Endothelial cell of umbilical vein (primary cell): ENCODE measurements around the gene RBM8A. TPM values are rescaled to one million over a fixed set of nuclear protein-coding genes. Genes with fewer than 3 reads are reported as not detected.

Experiments used
- BruUV-seq: library from RNA; stranded (reverse); fragments of 400-500 nt; replicated peaks from 2 replicates; lab custom pipeline; 2021; lab: Mats Ljungman, UMichigan
- CTCF ChIA-PET: fragments of 300-600, 350-600 bp; sonication (Branson Sonifier 250); formaldehyde crosslinking; loops from one replicate; lab custom pipeline; 2021; ENCODE audit warnings: antibody characterized with exemption, inconsistent platforms; lab: Charles Lee
- POLR2A ChIA-PET: fragments of 300-600, 350-600 bp; sonication (Branson Sonifier 250); formaldehyde crosslinking; loops from one replicate; lab custom pipeline; 2021; ENCODE audit warnings: antibody characterized with exemption, inconsistent platforms; lab: Charles Lee
- DNase-seq: peaks from one replicate; pipeline ENCODE4 v3.0.0-alpha.2; 2011; ENCODE audit warnings: low read depth, low spot score
- FAIRE-seq: peaks from 2 replicates; lab custom pipeline; 2011; peaks lifted over from hg19 to GRCh38; lab: Jason Lieb, UNC
- H2AFZ ChIP-seq: 2 replicates; pipeline ENCODE4 v1.6.0; 2012; ENCODE audit warnings: low read depth, low read length, control low read depth, inconsistent platforms
- H3K27ac ChIP-seq: 2 replicates; pipeline ENCODE4 v1.5.1; 2011; ENCODE audit warnings: low read depth, mild to moderate bottlenecking, control low read depth, low read length, moderate library complexity; ENCODE audit not compliant: insufficient read depth
- H3K27me3 ChIP-seq, 2 experiments: 2 replicates each; pipeline versions ENCODE4 v1.6.0 to v1.6.1; 2011; ENCODE audit warnings: low read length in 2 of 2, mixed read lengths in 1 of 2; ENCODE audit not compliant: control insufficient read depth in 2 of 2, insufficient read depth in 2 of 2
- H3K36me3 ChIP-seq, 2 experiments: 2 replicates in 1 of 2; 3 replicates in 1 of 2; pipeline ENCODE4 v1.5.1; 2011; ENCODE audit warnings: low read length in 2 of 2, mild to moderate bottlenecking in 1 of 2, moderate library complexity in 1 of 2; ENCODE audit not compliant: control insufficient read depth in 2 of 2, insufficient read depth in 2 of 2; ENCODE audit errors: extremely low read depth in 1 of 2
- H3K4me1 ChIP-seq: 3 replicates; pipeline ENCODE4 v1.5.1; 2011; ENCODE audit warnings: mild to moderate bottlenecking, low read length; ENCODE audit not compliant: control insufficient read depth, insufficient read depth; ENCODE audit errors: extremely low read depth
- H3K4me2 ChIP-seq: 2 replicates; pipeline ENCODE4 v1.6.1; 2011; ENCODE audit warnings: low read length, control low read depth, mixed read lengths; ENCODE audit not compliant: insufficient read depth
- H3K4me3 ChIP-seq, 3 experiments: fragments of 200-600 bp in 1 of 3; sonication (generic), shearing (Covaris generic) in 1 of 3; replicated peaks in 1 of 3; 2 replicates each; pipeline ENCODE4 v1.5.1; 2011 to 2016; ENCODE audit warnings: control low read depth in 3 of 3, low read length in 3 of 3, mild to moderate bottlenecking in 2 of 3, inconsistent platforms in 1 of 3, low read depth in 1 of 3, moderate library complexity in 1 of 3; ENCODE audit not compliant: insufficient read depth in 1 of 3
- H3K79me2 ChIP-seq: 2 replicates; pipeline ENCODE4 v1.6.0; 2012; ENCODE audit warnings: low read length, inconsistent platforms; ENCODE audit not compliant: control insufficient read depth, insufficient read depth
- H3K9ac ChIP-seq: replicated peaks from 2 replicates; pipeline ENCODE3; 2011; ENCODE audit warnings: low read length, control low read depth; ENCODE audit not compliant: insufficient read depth; ENCODE audit errors: extremely low read depth
- H3K9me1 ChIP-seq: replicated peaks from 3 replicates; pipeline ENCODE4 v1.6.0; 2011; ENCODE audit warnings: mild to moderate bottlenecking, low read length; ENCODE audit not compliant: control insufficient read depth, insufficient read depth; ENCODE audit errors: extremely low read depth
- H3K9me3 ChIP-seq: replicated peaks from 2 replicates; pipeline ENCODE4 v1.5.1; 2012; ENCODE audit warnings: low read length, inconsistent platforms; ENCODE audit not compliant: control insufficient read depth, insufficient read depth
- H4K20me1 ChIP-seq: replicated peaks from 2 replicates; pipeline ENCODE3; 2011; ENCODE audit warnings: mild to moderate bottlenecking, low read length; ENCODE audit not compliant: control insufficient read depth, insufficient read depth; ENCODE audit errors: extremely low read depth
- EZH2 ChIP-seq: IDR thresholded peaks from 2 replicates; pipeline ENCODE4 v1.6.1; 2012; ENCODE audit warnings: borderline replicate concordance, low read depth, mild to moderate bottlenecking, moderate library complexity, low read length, inconsistent platforms; ENCODE audit not compliant: severe bottlenecking
- FOS ChIP-seq: IDR thresholded peaks from 2 replicates; pipeline ENCODE4 v1.6.1; 2011; ENCODE audit warnings: mild to moderate bottlenecking, low read length, moderate library complexity, borderline replicate concordance; ENCODE audit not compliant: insufficient read depth
- GATA2 ChIP-seq: IDR thresholded peaks from 2 replicates; pipeline ENCODE4 v1.7.0; 2011; ENCODE audit warnings: low read depth, mild to moderate bottlenecking, moderate library complexity, mixed read lengths, low read length; ENCODE audit not compliant: insufficient read length, insufficient read depth
- JUN ChIP-seq: IDR thresholded peaks from 2 replicates; pipeline ENCODE4 v1.6.1; 2011; ENCODE audit warnings: borderline replicate concordance, low read depth; ENCODE audit not compliant: insufficient read length, insufficient read depth
- MYC ChIP-seq: IDR thresholded peaks from one replicate; pipeline ENCODE4 v1.6.1; 2011; ENCODE audit warnings: mild to moderate bottlenecking, low read depth, low read length
- POLR2A ChIP-seq: IDR thresholded peaks from 2 replicates; pipeline ENCODE4 v1.6.1; 2012; ENCODE audit warnings: low read depth, mild to moderate bottlenecking, control low read depth, low read length
- POLR2AphosphoS5 ChIP-seq: IDR thresholded peaks from 2 replicates; pipeline ENCODE4 v1.6.1; 2012; ENCODE audit warnings: low read depth, mild to moderate bottlenecking, control low read depth, low read length, moderate library complexity; ENCODE audit not compliant: insufficient read depth
- dilution Hi-C: fragments of 300-500 bp; cut with MboI; formaldehyde crosslinking; loops from one replicate; pipeline ENCODE4 v1.15.0; 2019; ENCODE audit warnings: low sequenced_read_pairs; ENCODE audit not compliant: extremely low pct_ligation_motif_present
- intact Hi-C: fragments of 100-400 bp; cut with micrococcal nuclease; formaldehyde crosslinking; loops from one replicate; pipeline ENCODE4 v1.10.0; 2022
- polyA plus RNA-seq, 4 experiments: library from polyadenylated mRNA; depleted of rRNA in 3 of 4; stranded (reverse) in 3 of 4; unstranded in 1 of 4; fragments of >200 nt; gene quantifications; 2 replicates each; pipeline versions ENCODE4 v1.2.1 to v1.2.3, GENCODE V29; 2011 to 2012; ENCODE audit warnings: missing spikeins in 1 of 4
- total RNA-seq: library from RNA; stranded (reverse); gene quantifications from 2 replicates; pipeline ENCODE4 v1.2.3, GENCODE V29; 2021
- TF ChIP-seq, protein P1 (sequence below), 2 donors: IDR thresholded peaks; 1 replicate in 1 of 2; 2 replicates in 1 of 2; pipeline ENCODE4 v1.5.1; 2011; ENCODE audit warnings: low read length in 2 of 2, mild to moderate bottlenecking in 2 of 2, moderate library complexity in 2 of 2, control low read depth in 1 of 2, inconsistent platforms in 1 of 2, low read depth in 1 of 2; ENCODE audit not compliant: insufficient read depth in 1 of 2; ENCODE audit errors: extremely low read depth in 1 of 2
- TF ChIP-seq, protein P2 (sequence below): IDR thresholded peaks from 2 replicates; pipeline ENCODE4 v1.6.1; 2011; ENCODE audit not compliant: insufficient read depth, insufficient read length

RBM8A gene
- total and polyA plus RNA-seq, 2 donors (not counting 3 experiments of a cell fraction or from before 2014, with no cell fraction given) = 192 to 194 TPM

DNA sequence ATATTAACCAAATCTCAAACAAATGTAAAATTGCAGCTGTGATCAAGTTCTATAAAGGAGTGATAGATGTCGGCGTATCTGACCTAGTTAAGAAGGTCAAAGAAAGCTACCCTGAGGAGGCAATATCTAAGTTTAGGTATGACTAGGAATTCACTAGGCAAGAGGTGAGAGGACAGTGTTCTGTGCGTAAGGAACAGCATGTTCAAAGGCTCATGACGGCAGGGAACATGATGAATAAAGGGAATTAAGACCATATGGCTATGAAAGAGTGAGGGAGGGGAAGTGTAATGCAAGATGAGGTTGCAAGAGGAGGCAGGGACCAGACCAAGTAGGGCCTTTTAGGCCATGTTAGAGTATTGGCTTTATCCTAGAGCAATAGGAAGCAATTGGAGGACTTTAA, 21.9 kb upstream of the RBM8A start:
- FAIRE-seq = no peak
- no peak overlapping the region for H3K4me2 ChIP-seq

DNA sequence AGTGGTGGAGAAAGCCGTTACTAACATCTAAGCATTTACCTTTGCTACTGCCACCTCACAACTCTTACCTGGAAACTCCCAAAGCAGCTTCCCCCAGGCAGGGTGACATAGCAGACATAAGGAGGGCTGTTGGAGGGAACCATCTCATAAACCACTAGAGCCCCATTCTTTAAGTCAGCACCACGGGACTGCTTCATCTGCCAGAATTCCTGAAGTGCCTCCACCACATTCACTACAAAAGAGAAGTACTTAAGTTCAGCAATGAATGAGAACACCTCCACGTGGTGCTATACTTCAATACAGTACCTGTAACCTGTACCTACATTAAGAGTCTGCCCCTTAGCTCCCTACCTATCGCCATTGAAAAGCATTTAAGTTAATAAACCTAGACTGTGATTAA, 20.3 kb upstream of the RBM8A start:
- no peaks in the 10 kb centered on the region for H3K9me3 ChIP-seq

More for the DNA sequence above, 21.9 kb upstream of the RBM8A start:
- no peaks in the 10 kb centered on the region for H4K20me1 ChIP-seq
- H3K9me1 ChIP-seq = no peaks in the 10 kb centered on the region
- no peak overlapping the region for H3K27ac ChIP-seq
- H3K9me3 ChIP-seq = no peaks in the 10 kb centered on the region
- H3K9ac ChIP-seq = no peak overlapping the region
- no peak for DNase-seq
- POLR2A ChIA-PET = no interaction called here
- H3K4me1 ChIP-seq = peaks cover 2% of the 10 kb centered on the region
- intact Hi-C loops = no loop called here
- no peak overlapping the region for H2AFZ ChIP-seq
- H3K36me3 ChIP-seq = no peaks in the 10 kb centered on the region
- no peak overlapping the region for H3K4me3 ChIP-seq
- TF ChIP-seq MYC (no peak), JUN (no peak)
- TF ChIP-seq, protein P1, sequence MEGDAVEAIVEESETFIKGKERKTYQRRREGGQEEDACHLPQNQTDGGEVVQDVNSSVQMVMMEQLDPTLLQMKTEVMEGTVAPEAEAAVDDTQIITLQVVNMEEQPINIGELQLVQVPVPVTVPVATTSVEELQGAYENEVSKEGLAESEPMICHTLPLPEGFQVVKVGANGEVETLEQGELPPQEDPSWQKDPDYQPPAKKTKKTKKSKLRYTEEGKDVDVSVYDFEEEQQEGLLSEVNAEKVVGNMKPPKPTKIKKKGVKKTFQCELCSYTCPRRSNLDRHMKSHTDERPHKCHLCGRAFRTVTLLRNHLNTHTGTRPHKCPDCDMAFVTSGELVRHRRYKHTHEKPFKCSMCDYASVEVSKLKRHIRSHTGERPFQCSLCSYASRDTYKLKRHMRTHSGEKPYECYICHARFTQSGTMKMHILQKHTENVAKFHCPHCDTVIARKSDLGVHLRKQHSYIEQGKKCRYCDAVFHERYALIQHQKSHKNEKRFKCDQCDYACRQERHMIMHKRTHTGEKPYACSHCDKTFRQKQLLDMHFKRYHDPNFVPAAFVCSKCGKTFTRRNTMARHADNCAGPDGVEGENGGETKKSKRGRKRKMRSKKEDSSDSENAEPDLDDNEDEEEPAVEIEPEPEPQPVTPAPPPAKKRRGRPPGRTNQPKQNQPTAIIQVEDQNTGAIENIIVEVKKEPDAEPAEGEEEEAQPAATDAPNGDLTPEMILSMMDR (IDR thresholded peaks at IDR 0.05; ENCODE audit: extremely low read depth in 1 of 2, insufficient read depth in 1 of 2, low read depth in 1 of 2, low read length in 2 of 2) = no peak
- H3K79me2 ChIP-seq = peaks cover 62% of the 10 kb centered on the region
- CTCF ChIA-PET = interaction anchor here (1.3 kb wide), 1 partner anchor 9 kb away, joined by 4 read pairs; no protein-coding TSS in a partner anchor
- no peaks in the 10 kb centered on the region for H3K27me3 ChIP-seq
- no TSS peak for BruUV-seq
- dilution Hi-C loops = no loop called here

More for the DNA sequence above, 20.3 kb upstream of the RBM8A start:
- Histone ChIP-seq H2AFZ (no peak overlapping the region), H3K27me3 (no peaks in the 10 kb centered on the region), H3K9ac (no peak overlapping the region), H3K9me1 (no peaks in the 10 kb centered on the region), H4K20me1 (no peaks in the 10 kb centered on the region), H3K4me1 (no peaks in the 10 kb centered on the region), H3K36me3 (peaks cover 0 to 1% of the 10 kb centered on the region in 2 experiments), H3K27ac (no peak overlapping the region), H3K4me2 (no peak overlapping the region), H3K4me3 (no peak overlapping the region), H3K79me2 (peaks cover 47% of the 10 kb centered on the region)
- DNase-seq (no peak), FAIRE-seq (no peak)
- dilution Hi-C loops (no loop called here), intact Hi-C loops (no loop called here)
- no TSS peak for BruUV-seq
- CTCF ChIA-PET = no interaction called here
- POLR2A ChIA-PET = no interaction called here
- no peak for TF ChIP-seq JUN
- TF ChIP-seq GATA2 = no peak
- no peak for TF ChIP-seq MYC
- no peak for TF ChIP-seq POLR2A
- no peak for TF ChIP-seq EZH2
- no peak for TF ChIP-seq FOS
- TF ChIP-seq, protein P1 (IDR thresholded peaks at IDR 0.05; ENCODE audit: extremely low read depth in 1 of 2, insufficient read depth in 1 of 2, low read depth in 1 of 2, low read length in 2 of 2) = no peak
- no peak for TF ChIP-seq POLR2AphosphoS5
- TF ChIP-seq, protein P2, sequence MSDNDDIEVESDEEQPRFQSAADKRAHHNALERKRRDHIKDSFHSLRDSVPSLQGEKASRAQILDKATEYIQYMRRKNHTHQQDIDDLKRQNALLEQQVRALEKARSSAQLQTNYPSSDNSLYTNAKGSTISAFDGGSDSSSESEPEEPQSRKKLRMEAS = no peak
